ENCODE results near the gene PCDHGA2. TPM values are rescaled to one million over a fixed set of nuclear protein-coding genes. Genes with fewer than 3 reads are reported as not detected.

Gene PCDHGA2
- 0.42 to 0.91 TPM (median 0.68 TPM) in 5 replicates for total RNA-seq (2022; extraction: Qiagen RNA extraction)

DNA sequence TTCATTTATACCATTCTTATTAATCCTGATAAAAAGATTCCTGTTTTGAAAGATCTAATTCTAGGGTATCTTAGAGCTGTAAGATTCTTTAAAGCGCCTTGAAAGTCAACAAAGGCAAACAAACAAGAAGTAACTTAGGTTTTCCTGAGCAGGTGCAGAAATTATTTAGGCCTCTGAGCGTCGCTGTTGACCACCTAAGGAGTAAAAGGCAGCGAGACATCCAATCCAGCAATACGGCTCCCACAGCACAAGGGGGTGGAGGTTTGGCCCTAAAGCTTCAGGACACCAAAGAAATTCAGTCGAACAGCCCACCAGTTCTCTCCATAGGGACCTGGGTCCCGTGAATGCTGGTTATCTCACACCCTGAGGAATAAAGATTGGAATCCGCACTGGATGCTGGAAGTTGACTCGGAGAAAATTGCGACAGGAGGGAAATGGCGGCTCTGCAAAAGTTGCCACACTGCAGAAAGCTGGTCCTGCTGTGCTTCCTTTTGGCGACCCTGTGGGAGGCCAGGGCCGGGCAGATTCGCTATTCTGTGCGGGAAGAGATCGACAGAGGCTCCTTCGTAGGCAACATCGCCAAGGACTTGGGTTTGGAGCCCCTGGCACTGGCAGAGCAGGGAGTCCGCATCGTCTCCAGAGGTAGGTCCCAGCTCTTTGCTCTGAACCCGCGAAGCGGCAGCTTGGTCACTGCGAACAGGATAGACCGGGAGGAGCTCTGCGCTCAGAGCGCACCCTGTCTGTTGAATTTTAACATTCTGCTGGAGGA, at the start of gene PCDHGA2:
PCDHGA2 (plus strand) TSS at position 223 of the 769 bp plus-strand sequence.

DNA sequence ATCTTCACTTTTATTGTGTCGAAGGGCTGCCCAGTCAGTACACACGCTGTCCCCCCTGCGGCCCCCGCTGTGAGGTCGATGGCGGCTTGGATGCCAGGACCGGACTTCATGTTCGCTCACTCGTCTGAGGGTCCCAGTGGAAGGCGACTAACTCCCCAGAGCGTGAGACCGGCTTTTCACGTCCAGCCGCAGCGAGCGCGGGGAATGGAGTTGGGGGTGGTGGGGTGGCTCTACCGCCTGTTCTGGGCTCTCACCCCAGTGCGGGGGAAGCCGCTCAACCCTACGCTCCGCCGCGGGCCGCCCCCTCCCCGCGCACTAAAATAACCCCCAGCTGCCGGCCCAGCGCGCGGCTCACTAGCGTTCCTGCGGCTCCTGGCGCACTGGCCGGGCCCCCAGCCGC, 34.8 kb upstream of the PCDHGA2 start, which contains the start of gene SLC25A2:
SLC25A2 (minus strand) TSS at position 294 of the 400 bp plus-strand sequence; CDS start at position 110, 184 bp downstream.

DNA sequence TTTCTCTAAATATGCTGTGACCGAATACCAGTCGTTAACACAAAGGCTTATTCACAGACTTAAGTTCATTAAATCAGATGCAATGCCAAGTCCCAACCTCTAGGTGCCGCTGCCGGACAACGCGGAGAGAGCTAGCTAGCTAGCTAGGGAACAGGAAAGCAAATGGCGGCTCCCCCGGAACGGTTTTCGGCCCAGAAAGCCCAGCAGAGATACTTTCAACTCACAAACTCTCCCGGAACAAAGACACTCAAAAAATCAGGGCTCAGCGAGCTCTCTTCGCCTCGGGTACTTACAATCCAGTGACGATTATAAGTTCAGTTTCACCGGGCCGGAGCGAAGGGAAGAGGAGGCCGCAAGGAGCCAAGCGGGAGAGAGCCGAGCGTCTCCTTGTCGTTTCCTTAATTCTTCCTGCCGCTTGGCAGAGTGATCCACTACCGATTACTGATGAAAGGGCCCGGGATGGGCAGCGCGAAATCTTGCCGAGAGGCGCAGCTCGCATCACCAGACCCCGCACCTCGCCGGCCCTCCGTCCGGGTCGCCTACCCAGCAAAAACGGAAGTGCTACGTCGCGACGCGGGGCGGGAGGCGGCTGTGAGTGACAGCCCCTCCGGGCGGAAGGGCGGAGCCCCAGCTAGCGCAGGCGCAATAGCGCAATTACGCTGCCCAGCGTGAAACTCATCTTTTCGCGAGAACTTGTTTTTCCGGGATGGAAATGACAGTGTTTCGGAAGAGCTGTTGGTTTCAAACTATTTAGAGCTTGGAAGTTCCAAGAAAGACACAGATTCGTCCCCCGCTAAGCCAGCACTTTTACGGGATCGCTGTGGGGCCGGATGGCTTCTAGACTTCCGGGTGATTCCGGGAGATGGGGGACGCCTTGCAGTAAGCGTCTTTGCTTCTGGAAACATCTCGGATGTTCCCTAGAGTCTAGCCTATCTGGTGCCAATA, 18.1 kb upstream of the PCDHGA2 start, which contains the start of gene TAF7:
TAF7 (minus strand) TSS at position 560 of the 945 bp plus-strand sequence. CDS start 740 bp downstream, outside the sequence.

DNA sequence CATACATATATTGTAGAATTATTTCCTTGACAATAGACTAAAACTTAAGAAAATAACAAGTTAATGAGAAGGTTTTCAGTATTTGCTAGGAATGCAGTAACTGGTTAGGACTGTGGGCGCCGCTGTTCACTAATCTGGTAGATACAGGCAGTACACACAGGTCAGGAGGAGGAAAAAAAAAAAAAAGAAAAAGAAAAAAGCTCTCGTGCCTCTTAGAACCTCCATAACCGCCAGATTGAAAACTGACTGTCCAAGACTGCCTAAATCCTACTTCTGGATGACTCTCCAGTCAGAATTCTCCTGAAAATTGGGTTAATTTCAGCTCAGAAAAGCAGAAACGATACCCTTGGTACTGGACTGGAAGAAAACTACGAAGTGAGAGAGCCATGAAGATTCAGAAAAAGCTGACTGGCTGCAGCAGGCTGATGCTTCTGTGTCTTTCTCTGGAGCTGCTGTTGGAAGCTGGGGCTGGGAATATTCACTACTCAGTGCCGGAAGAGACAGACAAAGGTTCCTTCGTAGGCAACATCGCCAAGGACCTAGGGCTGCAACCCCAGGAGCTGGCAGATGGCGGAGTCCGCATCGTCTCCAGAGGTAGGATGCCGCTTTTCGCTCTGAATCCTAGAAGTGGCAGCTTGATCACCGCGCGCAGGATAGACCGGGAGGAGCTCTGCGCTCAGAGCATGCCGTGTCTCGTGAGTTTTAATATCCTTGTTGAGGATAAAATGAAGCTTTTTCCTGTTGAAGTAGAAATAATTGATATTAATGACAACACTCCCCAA, 8.1 kb upstream of the PCDHGA2 start, which contains the start of gene PCDHGA1:
PCDHGA1 (plus strand) TSS at position 216 of the 782 bp plus-strand sequence.

DNA sequence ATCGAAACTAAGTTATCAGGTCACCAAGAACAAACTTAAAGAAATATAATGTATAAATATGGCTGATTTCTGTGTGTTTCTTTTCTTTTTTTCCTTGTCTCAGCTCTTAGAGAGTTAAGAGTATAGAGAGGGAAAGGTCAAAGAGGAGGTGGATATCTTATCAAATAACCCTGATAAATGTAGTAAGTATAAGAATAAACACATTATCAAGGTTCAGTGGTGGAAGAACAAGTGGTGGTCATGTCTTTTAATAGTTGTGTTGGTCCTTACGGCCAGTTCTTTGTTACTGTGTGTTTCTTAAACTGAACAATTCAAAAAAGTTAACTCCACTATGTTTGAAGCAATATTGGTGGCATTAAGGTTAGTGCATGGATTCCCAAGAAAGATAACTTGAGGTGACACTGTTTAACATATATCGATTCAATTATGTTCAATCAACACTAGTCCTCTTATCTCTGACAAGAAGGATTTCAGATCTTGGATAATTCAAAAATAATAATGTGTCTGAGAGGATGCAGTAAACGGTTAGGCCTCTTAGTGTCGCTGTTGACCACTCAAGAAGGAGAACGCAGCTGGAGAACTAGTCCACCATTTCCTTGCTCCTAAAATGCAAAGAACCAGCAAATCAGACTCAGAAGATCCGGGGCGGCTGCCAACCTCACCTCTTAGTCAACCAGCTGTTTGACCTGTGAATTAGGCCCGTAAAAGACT, 4.8 kb downstream of the PCDHGA2 start, which contains the start of gene PCDHGA3:
PCDHGA3 (plus strand) TSS at position 588 of the 711 bp plus-strand sequence. CDS start 205 bp downstream, outside the sequence.

DNA sequence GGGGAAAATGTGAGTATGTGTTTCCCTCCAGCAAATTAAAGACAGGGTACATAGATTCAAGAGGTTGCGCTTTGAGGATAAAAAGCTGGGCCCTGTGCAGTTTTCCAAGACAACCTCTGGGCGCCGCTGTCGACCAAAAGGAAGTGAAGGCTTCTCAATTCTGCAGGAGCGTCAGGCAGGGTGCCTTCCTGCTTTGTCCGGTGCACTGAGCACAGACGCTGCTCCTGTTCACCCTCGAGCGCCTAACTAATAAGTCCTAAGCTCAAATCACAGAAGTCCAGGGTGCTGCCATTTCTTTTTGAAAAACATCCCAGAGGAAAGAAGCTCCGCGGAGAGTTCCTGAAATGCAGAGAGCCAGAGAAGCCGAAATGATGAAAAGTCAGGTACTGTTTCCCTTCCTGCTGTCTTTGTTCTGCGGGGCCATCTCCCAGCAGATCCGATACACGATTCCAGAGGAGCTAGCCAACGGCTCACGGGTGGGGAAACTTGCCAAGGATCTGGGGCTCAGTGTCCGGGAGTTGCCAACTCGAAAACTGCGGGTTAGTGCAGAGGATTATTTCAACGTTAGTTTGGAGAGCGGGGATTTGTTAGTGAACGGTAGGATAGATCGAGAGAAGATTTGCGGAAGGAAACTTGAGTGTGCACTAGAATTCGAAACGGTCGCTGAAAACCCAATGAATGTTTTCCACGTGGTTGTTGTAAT, 11.5 kb downstream of the PCDHGA2 start, which contains the start of gene PCDHGB1:
PCDHGB1 (plus strand) TSS at position 183 of the 703 bp plus-strand sequence; CDS start at position 345, 162 bp downstream.

DNA sequence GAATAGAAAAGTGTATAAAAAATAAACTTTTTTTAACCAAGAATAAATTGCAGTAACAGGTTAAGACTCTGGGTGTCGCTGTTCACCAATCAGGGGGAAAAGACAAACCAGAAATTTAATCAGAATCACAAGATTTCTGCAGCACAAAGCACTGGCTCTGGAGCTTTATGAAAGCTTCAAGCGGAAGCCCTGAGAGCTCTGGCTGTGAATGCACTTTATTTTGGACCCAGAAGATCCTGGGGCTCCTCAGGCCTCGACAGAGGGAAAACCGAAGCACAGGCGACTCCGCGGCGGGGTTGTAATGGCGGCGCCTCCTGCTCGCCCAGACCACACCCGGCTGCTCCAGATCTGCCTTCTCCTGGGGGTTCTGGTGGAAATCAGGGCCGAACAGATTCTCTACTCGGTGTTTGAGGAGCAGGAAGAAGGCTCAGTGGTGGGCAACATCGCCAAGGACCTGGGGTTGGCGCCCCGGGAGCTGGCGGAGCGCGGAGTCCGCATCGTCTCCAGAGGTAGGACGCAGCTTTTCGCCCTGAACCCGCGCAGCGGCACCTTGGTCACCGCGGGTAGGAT, 16.4 kb downstream of the PCDHGA2 start, which contains the start of gene PCDHGA4:
PCDHGA4 (plus strand) TSS at position 122 of the 570 bp plus-strand sequence; CDS start at position 209, 87 bp downstream.

DNA sequence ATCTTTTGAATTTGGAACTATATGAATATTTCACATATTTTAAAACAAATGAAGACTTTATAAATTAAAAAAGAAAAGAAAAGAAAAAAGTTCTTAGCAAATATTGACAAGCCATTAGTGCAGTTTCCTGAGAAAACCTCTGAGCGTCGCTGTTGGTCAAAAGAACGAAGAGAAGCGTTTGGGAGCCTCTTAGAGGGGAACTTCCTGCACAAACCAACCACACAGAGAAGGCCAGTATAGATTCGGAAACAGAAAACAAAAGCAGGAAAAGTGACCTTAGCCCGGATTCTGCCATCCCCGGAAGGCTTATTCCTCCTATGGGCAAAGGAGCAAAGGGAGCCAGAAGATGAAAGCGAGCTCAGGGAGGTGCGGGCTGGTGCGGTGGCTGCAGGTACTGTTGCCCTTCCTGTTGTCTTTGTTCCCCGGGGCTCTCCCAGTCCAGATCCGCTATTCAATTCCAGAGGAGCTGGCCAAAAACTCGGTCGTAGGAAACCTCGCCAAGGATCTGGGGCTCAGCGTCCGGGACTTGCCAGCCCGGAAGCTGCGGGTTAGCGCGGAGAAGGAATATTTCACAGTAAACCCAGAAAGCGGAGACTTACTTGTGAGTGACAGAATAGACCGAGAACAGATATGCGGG, 21.3 kb downstream of the PCDHGA2 start, which contains the start of gene PCDHGB2:
PCDHGB2 (plus strand) TSS at position 205 of the 637 bp plus-strand sequence; CDS start at position 347, 142 bp downstream.

DNA sequence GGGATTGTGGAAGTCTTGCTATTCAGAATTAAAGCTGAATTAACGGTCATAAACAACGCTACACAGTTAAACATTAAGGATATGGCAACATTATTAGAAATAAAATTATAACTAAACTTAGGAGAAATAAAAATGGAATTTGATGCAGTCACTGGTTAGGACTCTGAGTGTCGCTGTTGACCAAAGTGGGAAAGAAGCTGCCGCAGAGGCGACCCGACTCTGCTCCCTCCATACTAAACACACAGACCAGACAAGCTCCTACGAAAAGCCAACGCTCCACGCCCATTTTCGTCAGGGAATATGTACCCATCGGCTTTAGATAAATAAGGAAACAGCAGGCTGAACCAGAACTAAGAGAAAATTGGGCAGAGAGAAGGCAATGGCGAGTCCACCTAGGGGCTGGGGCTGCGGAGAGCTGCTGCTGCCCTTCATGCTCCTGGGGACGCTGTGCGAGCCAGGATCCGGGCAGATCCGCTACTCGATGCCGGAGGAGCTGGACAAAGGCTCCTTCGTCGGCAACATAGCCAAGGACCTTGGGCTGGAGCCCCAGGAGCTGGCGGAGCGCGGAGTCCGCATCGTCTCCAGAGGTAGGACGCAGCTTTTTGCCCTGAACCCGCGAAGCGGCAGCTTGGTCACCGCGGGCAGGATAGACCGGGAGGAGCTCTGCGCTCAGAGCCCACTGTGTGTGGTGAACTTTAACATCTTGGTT, 25.5 kb downstream of the PCDHGA2 start, which contains the start of gene PCDHGA5:
PCDHGA5 (plus strand) TSS at position 211 of the 709 bp plus-strand sequence; CDS start at position 380, 169 bp downstream.

DNA sequence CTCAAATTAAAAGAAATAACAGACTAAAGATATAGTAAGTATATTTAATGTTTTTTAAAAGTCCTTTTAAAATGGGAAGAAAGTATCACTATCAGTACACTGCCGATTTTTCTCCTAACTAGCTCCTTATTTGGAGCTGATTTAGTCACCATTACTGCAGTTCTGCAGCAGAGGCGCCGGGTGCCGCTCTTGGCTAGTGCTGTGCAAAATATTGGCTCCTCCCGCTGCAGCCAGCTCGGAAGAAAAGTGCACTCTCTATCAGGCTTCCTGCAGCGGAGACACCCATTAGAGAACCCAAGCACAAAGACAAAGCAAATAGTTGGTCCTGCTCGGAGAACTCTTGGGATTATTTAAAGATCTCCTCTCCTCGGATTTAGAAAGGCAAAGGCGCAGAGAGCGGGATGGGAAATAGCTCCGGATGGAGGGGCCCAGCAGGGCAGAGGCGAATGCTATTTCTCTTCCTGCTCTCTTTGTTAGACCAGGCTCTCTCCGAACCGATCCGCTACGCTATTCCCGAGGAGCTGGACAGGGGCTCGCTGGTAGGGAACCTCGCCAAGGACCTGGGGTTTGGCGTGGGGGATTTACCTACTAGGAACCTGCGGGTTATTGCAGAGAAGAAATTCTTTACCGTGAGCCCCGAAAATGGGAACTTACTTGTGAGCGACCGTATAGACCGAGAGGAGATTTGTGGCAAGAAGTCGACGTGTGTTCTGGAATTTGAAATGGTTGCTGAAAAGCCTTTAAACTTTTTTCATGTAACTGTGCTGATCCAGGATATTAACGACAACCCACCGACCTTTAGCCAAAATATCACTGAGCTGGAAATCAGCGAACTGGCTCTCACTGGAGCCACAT, 31.7 kb downstream of the PCDHGA2 start, which contains the start of gene PCDHGB3:
PCDHGB3 (plus strand) TSS at position 249 of the 855 bp plus-strand sequence; CDS start at position 402, 153 bp downstream.

DNA sequence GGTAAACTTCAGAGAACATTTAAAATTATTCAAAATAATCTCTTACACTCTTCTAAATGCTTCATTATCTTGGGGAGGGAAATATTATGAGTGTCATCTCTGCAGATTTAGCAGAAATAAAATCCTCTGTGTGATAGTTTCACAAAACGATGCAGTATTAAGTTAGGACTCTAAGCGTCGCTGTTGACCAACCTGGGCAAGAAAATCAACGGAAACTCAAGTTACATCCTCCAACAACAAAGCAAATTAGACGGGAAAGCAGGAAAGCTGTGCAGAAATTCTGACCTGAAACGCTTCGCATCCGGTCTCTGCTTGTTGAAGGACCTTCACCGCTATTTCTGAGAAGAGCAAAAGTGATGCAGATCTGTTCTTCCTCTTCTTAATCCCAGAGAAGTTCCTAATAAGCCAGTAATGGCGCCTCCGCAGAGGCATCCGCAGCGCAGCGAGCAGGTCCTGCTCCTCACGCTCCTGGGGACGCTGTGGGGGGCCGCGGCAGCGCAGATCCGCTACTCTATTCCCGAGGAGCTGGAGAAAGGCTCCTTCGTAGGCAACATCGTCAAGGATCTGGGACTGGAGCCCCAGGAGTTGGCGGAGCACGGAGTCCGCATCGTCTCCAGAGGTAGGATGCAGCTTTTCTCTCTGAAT, 35.2 kb downstream of the PCDHGA2 start, which contains the start of gene PCDHGA6:
PCDHGA6 (plus strand) TSS at position 219 of the 645 bp plus-strand sequence; CDS start at position 412, 193 bp downstream.

DNA sequence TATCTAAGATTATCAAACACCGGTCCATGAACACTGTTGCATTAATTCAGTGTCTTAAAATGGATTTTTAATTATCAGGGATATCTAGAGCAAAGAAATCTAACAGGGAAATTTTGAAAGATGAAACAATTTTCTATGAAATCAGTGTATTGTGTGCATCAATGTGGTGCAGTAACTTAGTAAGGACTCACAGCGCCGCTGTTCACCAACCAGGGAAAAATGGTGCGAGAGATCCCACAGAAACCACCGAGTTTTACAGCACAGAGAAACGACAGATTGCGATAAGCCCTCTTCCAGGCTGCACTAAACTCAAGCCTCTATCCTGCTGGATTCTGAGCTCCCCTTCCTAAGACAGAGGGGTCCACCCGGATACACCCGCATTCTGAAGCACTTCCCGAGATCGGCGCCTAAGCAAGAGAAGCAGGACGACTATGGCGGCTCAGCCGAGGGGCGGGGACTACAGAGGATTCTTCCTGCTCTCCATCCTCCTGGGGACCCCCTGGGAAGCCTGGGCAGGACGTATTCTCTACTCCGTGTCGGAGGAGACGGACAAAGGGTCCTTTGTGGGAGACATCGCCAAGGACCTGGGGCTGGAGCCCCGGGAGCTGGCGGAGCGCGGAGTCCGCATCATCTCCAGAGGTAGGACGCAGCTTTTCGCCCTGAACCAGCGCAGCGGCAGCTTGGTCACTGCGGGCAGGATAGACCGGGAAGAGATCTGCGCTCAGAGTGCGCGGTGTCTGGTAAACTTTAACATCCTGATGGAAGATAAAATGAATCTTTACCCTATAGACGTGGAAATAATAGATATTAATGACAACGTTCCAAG, 44.1 kb downstream of the PCDHGA2 start, which contains the start of gene PCDHGA7:
PCDHGA7 (plus strand) TSS at position 274 of the 826 bp plus-strand sequence; CDS start at position 432, 158 bp downstream.

DNA sequence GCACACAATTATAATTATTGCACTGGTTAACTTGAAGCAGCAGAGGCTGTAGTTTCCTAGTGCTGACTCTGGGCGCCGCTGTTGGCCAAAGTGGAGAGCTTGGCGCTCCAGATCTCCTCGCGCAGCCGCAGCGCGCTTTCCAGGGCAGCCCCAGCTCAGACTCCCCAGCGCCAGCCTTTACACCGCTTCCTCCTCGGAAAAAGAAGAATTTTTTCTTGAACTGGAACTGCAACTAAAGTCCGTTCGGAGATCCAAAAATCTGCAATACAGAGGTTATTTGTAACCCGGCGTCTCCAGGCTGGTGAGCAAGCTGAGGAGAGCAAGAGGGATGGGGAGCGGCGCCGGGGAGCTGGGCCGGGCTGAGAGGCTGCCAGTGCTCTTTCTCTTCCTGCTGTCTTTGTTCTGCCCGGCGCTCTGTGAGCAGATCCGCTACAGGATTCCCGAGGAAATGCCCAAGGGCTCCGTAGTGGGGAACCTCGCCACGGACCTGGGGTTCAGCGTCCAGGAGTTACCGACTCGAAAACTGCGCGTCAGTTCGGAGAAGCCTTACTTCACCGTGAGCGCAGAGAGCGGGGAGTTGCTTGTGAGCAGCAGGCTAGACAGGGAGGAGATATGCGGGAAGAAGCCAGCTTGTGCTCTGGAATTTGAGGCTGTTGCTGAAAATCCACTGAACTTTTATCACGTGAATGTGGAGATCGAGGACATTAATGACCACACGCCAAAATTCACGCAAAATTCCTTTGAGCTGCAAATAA, 49.2 kb downstream of the PCDHGA2 start, which contains the start of gene PCDHGB4:
PCDHGB4 (plus strand) TSS at position 142 of the 755 bp plus-strand sequence; CDS start at position 329, 187 bp downstream.

DNA sequence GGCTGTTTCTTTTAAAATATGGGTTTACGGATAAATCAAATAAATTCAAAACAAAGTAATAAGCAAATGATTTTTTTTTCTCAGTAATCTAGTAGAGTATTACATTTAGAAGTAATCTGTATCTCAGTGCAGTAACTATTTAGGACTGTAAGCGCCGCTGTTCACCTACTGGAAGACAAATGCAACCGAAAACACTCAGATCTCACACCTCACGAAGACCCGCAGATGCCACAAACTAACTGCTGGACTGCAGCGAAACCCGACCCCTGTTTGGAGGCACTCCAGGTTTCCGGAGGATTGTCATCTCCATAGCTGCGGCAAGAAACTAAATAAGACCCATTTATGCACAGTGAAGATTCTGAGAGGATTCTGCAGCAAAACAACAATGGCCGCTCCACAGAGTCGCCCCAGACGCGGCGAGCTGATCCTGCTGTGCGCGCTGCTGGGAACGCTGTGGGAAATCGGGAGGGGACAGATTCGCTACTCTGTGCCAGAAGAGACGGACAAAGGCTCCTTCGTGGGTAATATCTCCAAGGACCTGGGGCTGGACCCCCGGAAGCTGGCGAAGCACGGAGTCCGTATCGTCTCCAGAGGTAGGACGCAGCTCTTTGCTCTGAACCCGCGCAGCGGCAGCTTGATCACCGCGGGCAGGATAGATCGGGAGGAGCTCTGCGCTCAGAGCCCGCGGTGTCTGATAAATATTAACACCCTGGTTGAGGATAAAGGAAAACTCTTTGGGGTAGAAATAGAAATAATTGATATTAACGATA, 54.1 kb downstream of the PCDHGA2 start, which contains the start of gene PCDHGA8:
PCDHGA8 (plus strand) TSS at position 205 of the 770 bp plus-strand sequence; CDS start at position 386, 181 bp downstream.

All from A549 treated with Mapracorat at 1 μM for 4 hours (cell line).